ENCODE results near the gene PTH2R. TPM values are rescaled to one million over a fixed set of nuclear protein-coding genes. Genes with fewer than 3 reads are reported as not detected.
"Not testable (repeated sequence)": the region's sequence is repeated elsewhere in the genome, so short reads cannot be mapped to it uniquely, and the experiment has no call there.

Gene PTH2R
- total and polyA plus RNA-seq, 2 donors (not counting 3 experiments of a cell fraction or from before 2014, with no cell fraction given) = not detected

DNA sequence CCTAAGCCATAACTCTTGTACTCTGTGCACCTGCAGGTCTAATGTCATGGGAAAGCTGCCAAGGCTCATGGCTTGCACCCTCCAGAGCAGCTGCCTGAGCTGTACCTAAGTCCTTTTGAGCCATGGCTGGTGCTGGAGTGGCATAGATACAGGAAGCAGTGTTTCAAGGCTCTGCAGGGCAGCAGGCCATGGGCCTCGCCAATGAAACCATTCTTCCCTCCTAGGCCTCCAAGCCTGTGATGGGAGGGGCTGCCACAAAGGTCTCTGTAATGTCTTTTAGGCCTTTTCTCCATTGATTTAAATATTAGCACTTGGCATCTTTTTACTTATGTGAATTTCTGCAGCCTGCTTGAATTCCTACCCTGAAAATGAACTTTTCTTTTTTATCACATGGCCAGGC is 108.5 kb downstream of the PTH2R start:
- Histone ChIP-seq H3K36me3 (ENCODE audit: control insufficient read depth in 2 of 2, extremely low read depth in 1 of 2, insufficient read depth in 2 of 2, low read length in 2 of 2) (no peaks in the 10 kb centered on the region), H3K4me3 (replicated peaks in 1 of 3; ENCODE audit: insufficient read depth in 1 of 3, low read depth in 1 of 3, low read length in 3 of 3) (no peak overlapping the region), H3K27ac (ENCODE audit: insufficient read depth, low read depth, low read length) (no peak overlapping the region), H3K79me2 (ENCODE audit: control insufficient read depth, insufficient read depth, low read length) (no peaks in the 10 kb centered on the region), H3K9ac (replicated peaks; ENCODE audit: extremely low read depth, insufficient read depth, low read length) (no peak overlapping the region), H3K4me1 (ENCODE audit: control insufficient read depth, extremely low read depth, insufficient read depth, low read length) (no peaks in the 10 kb centered on the region), H3K9me1 (replicated peaks; ENCODE audit: control insufficient read depth, extremely low read depth, insufficient read depth, low read length) (no peaks in the 10 kb centered on the region), H3K9me3 (replicated peaks; ENCODE audit: control insufficient read depth, insufficient read depth, low read length) (peaks cover 2% of the 10 kb centered on the region), H2AFZ (ENCODE audit: low read depth, low read length) (no peak overlapping the region), H4K20me1 (replicated peaks; ENCODE audit: control insufficient read depth, extremely low read depth, insufficient read depth, low read length) (no peaks in the 10 kb centered on the region), H3K27me3 (ENCODE audit: control insufficient read depth in 2 of 2, insufficient read depth in 2 of 2, low read length in 2 of 2) (no peaks in the 10 kb centered on the region), H3K4me2 (ENCODE audit: insufficient read depth, low read length) (no peak overlapping the region)
- CTCF ChIA-PET = no interaction called here
- intact Hi-C loops (cut with micrococcal nuclease) (no loop called here), dilution Hi-C loops (cut with MboI; ENCODE audit: extremely low pct_ligation_motif_present, low sequenced_read_pairs) (no loop called here)
- no TSS peak for BruUV-seq (replicated peaks)
- no peak for FAIRE-seq
- POLR2A ChIA-PET = no interaction called here
- DNase-seq (ENCODE audit: low read depth, low spot score) = no peak
- no peak for TF ChIP-seq FOS (IDR thresholded peaks at IDR 0.05; ENCODE audit: borderline replicate concordance, insufficient read depth, low read length)
- no peak for TF ChIP-seq POLR2A (IDR thresholded peaks at IDR 0.05; ENCODE audit: low read depth, low read length)
- no peak for TF ChIP-seq POLR2AphosphoS5 (IDR thresholded peaks at IDR 0.05; ENCODE audit: insufficient read depth, low read depth, low read length)
- no peak for TF ChIP-seq MYC (IDR thresholded peaks at IDR 0.05; ENCODE audit: low read depth, low read length)
- TF ChIP-seq GATA2 (IDR thresholded peaks at IDR 0.05; ENCODE audit: insufficient read depth, insufficient read length, low read depth, low read length) = no peak
- TF ChIP-seq EZH2 (IDR thresholded peaks at IDR 0.05; ENCODE audit: borderline replicate concordance, low read depth, low read length, severe bottlenecking) = no peak
- TF ChIP-seq, protein P1, sequence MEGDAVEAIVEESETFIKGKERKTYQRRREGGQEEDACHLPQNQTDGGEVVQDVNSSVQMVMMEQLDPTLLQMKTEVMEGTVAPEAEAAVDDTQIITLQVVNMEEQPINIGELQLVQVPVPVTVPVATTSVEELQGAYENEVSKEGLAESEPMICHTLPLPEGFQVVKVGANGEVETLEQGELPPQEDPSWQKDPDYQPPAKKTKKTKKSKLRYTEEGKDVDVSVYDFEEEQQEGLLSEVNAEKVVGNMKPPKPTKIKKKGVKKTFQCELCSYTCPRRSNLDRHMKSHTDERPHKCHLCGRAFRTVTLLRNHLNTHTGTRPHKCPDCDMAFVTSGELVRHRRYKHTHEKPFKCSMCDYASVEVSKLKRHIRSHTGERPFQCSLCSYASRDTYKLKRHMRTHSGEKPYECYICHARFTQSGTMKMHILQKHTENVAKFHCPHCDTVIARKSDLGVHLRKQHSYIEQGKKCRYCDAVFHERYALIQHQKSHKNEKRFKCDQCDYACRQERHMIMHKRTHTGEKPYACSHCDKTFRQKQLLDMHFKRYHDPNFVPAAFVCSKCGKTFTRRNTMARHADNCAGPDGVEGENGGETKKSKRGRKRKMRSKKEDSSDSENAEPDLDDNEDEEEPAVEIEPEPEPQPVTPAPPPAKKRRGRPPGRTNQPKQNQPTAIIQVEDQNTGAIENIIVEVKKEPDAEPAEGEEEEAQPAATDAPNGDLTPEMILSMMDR (IDR thresholded peaks at IDR 0.05; ENCODE audit: extremely low read depth in 1 of 2, insufficient read depth in 1 of 2, low read depth in 1 of 2, low read length in 2 of 2) = no peak
- TF ChIP-seq, protein P2, sequence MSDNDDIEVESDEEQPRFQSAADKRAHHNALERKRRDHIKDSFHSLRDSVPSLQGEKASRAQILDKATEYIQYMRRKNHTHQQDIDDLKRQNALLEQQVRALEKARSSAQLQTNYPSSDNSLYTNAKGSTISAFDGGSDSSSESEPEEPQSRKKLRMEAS (IDR thresholded peaks at IDR 0.05; ENCODE audit: insufficient read depth, insufficient read length) = no peak

DNA sequence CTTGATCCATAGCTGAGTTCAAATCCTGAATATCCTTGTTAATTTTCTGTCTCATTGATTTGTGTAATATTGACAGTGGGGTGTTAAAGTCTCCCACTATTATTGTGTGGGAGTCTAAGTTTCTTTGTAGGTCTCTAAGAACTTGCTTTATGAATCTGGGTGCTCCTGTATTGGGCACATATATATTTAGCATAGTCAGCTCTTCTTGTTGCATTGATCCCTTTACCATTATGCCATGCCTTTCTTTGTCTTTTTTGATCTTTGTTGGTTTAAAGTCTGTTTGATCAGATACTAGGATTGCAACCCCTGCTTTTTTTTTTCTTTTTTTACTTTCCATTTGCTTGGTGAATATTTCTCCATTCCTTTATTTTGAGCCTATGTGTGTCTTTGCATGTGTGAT is 116.5 kb downstream of the PTH2R start:
- H3K27me3 ChIP-seq (ENCODE audit: control insufficient read depth in 2 of 2, insufficient read depth in 2 of 2, low read length in 2 of 2); DNase-seq (ENCODE audit: low read depth, low spot score); BruUV-seq (replicated peaks); H4K20me1 ChIP-seq (replicated peaks; ENCODE audit: control insufficient read depth, extremely low read depth, insufficient read depth, low read length); H3K4me3 ChIP-seq (replicated peaks in 1 of 3; ENCODE audit: insufficient read depth in 1 of 3, low read depth in 1 of 3, low read length in 3 of 3); H3K27ac ChIP-seq (ENCODE audit: insufficient read depth, low read depth, low read length); H3K36me3 ChIP-seq (ENCODE audit: control insufficient read depth in 2 of 2, extremely low read depth in 1 of 2, insufficient read depth in 2 of 2, low read length in 2 of 2); H3K9me1 ChIP-seq (replicated peaks; ENCODE audit: control insufficient read depth, extremely low read depth, insufficient read depth, low read length); FAIRE-seq; dilution Hi-C loops (cut with MboI; ENCODE audit: extremely low pct_ligation_motif_present, low sequenced_read_pairs); H2AFZ ChIP-seq (ENCODE audit: low read depth, low read length); H3K4me1 ChIP-seq (ENCODE audit: control insufficient read depth, extremely low read depth, insufficient read depth, low read length); H3K4me2 ChIP-seq (ENCODE audit: insufficient read depth, low read length); POLR2A ChIA-PET; H3K79me2 ChIP-seq (ENCODE audit: control insufficient read depth, insufficient read depth, low read length); H3K9me3 ChIP-seq (replicated peaks; ENCODE audit: control insufficient read depth, insufficient read depth, low read length); intact Hi-C loops (cut with micrococcal nuclease); H3K9ac ChIP-seq (replicated peaks; ENCODE audit: extremely low read depth, insufficient read depth, low read length); CTCF ChIA-PET: not testable (repeated sequence)

DNA sequence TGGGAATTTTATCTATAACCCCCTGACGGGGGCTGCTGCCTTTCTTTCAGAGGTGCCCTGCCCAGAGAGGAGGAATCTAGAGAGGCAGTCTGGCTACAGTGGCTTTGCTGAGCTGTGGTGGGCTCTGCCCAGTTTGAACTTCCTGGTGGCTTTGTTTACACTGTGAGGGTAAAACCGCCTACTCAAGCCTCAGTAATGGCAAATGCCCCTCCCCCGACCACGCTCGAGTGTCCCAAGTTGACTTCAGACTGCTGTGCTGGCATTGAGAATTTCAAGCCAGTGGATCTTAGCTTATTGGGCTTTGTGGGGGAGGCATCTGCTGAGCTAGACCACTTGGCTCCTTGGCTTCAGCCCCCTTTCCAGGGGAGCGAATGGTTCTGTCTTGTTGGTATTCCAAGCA is 118.6 kb downstream of the PTH2R start:
- FAIRE-seq; H3K4me3 ChIP-seq (replicated peaks in 1 of 3; ENCODE audit: insufficient read depth in 1 of 3, low read depth in 1 of 3, low read length in 3 of 3); H3K9me1 ChIP-seq (replicated peaks; ENCODE audit: control insufficient read depth, extremely low read depth, insufficient read depth, low read length); H3K9me3 ChIP-seq (replicated peaks; ENCODE audit: control insufficient read depth, insufficient read depth, low read length); POLR2A ChIA-PET; CTCF ChIA-PET; H2AFZ ChIP-seq (ENCODE audit: low read depth, low read length); H4K20me1 ChIP-seq (replicated peaks; ENCODE audit: control insufficient read depth, extremely low read depth, insufficient read depth, low read length); H3K27ac ChIP-seq (ENCODE audit: insufficient read depth, low read depth, low read length); BruUV-seq (replicated peaks); H3K4me1 ChIP-seq (ENCODE audit: control insufficient read depth, extremely low read depth, insufficient read depth, low read length); H3K79me2 ChIP-seq (ENCODE audit: control insufficient read depth, insufficient read depth, low read length); dilution Hi-C loops (cut with MboI; ENCODE audit: extremely low pct_ligation_motif_present, low sequenced_read_pairs); H3K36me3 ChIP-seq (ENCODE audit: control insufficient read depth in 2 of 2, extremely low read depth in 1 of 2, insufficient read depth in 2 of 2, low read length in 2 of 2); H3K4me2 ChIP-seq (ENCODE audit: insufficient read depth, low read length); H3K9ac ChIP-seq (replicated peaks; ENCODE audit: extremely low read depth, insufficient read depth, low read length); H3K27me3 ChIP-seq (ENCODE audit: control insufficient read depth in 2 of 2, insufficient read depth in 2 of 2, low read length in 2 of 2); intact Hi-C loops (cut with micrococcal nuclease); DNase-seq (ENCODE audit: low read depth, low spot score): not testable (repeated sequence)
